ENCODE data around the gene MTUS2.

The MTUS2 gene

DNA sequence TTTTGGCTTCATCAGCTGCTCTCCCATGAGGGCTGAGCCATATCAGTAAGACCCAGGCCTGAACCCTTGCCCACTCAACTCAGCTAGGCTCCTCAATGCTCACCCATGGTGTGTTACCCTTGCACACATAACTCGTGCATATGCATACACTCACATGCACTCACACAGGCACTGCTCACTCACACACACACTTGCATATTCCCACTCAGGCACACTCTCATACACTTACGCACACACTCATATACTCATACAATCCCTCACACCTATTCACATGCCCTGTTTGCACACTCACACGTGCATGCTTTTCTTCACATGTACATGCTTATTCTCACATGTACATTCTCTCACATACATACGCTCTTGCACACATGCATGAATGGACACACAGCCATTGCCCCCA, 681.5 kb downstream of the MTUS2 start:
- H3K4me2 ChIP-seq (ENCODE audit: low read depth, low read length, poor library complexity, severe bottlenecking): no peak overlapping the region
- no peaks in the 10 kb centered on the region for H3K9me3 ChIP-seq (ENCODE audit: insufficient read depth, low read depth, low read length)
- H3K9me2 ChIP-seq (replicated peaks; ENCODE audit: low read depth, low read length): no peaks in the 10 kb centered on the region
- H3F3A ChIP-seq (ENCODE audit: low read depth): no peaks in the 10 kb centered on the region
- no peaks in the 10 kb centered on the region for H3K27me3 ChIP-seq (ENCODE audit: insufficient read depth, low read length, poor library complexity, severe bottlenecking)
- TF ChIP-seq, protein P1, sequence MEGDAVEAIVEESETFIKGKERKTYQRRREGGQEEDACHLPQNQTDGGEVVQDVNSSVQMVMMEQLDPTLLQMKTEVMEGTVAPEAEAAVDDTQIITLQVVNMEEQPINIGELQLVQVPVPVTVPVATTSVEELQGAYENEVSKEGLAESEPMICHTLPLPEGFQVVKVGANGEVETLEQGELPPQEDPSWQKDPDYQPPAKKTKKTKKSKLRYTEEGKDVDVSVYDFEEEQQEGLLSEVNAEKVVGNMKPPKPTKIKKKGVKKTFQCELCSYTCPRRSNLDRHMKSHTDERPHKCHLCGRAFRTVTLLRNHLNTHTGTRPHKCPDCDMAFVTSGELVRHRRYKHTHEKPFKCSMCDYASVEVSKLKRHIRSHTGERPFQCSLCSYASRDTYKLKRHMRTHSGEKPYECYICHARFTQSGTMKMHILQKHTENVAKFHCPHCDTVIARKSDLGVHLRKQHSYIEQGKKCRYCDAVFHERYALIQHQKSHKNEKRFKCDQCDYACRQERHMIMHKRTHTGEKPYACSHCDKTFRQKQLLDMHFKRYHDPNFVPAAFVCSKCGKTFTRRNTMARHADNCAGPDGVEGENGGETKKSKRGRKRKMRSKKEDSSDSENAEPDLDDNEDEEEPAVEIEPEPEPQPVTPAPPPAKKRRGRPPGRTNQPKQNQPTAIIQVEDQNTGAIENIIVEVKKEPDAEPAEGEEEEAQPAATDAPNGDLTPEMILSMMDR (conservative IDR thresholded peaks at IDR 0.05; ENCODE audit: low read length): no peak
- no peak for TF ChIP-seq EZH2phosphoT487 (IDR thresholded peaks at IDR 0.05; ENCODE audit: borderline replicate concordance)
- H3K4me3 ChIP-seq (ENCODE audit: low read length, poor library complexity, severe bottlenecking): no peak overlapping the region
- H2AFZ ChIP-seq (ENCODE audit: low read length): no peak overlapping the region
- H4K20me1 ChIP-seq (ENCODE audit: insufficient read depth, low read length, poor library complexity, severe bottlenecking): no peaks in the 10 kb centered on the region
- no peak overlapping the region for H3K9ac ChIP-seq (ENCODE audit: low read depth, low read length, poor library complexity, severe bottlenecking)
- H3K36me3 ChIP-seq (ENCODE audit: insufficient read depth, low read length): no peaks in the 10 kb centered on the region
- H3K4me1 ChIP-seq (ENCODE audit: insufficient read depth, low read length, poor library complexity, severe bottlenecking): no peaks in the 10 kb centered on the region
- no peaks in the 10 kb centered on the region for H3K79me2 ChIP-seq (ENCODE audit: insufficient read depth, low read length)

DNA sequence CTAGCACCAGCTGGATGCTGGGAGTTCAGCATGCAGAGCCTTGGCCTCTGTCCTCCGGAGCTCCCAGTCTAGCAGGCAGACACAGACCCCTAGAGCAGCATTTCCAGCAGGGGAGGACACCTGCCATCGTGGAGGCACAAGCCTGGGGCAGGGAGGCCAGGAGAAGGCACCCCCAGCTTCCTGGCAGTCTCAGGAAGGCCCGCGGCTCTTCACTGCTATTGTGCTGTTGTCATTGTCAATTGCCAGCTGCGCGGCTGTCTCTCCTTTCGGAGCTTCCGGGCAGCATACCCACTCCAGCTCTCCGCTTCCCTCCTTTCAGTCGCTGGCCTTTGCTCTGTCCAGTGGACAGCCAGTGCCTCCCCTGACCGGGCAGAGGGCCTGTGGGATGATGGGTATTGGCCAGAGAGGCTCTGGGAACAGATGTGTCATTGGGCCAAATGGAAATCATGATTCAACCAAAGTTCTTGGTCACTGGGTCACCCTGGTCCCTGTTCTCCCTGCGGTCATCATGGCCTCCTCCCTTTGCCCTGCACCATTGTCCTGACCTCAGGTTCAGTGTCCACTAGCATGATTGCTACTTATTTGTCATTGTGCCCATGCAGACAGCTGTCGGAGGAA, 682.4 kb downstream of the MTUS2 start:
- Histone ChIP-seq H3K4me1 (ENCODE audit: insufficient read depth, low read length, poor library complexity, severe bottlenecking) (no peaks in the 10 kb centered on the region), H3K9ac (ENCODE audit: low read depth, low read length, poor library complexity, severe bottlenecking) (no peak overlapping the region), H2AFZ (ENCODE audit: low read length) (no peak overlapping the region), H3K27me3 (ENCODE audit: insufficient read depth, low read length, poor library complexity, severe bottlenecking) (no peaks in the 10 kb centered on the region), H4K20me1 (ENCODE audit: insufficient read depth, low read length, poor library complexity, severe bottlenecking) (no peaks in the 10 kb centered on the region), H3K79me2 (ENCODE audit: insufficient read depth, low read length) (no peaks in the 10 kb centered on the region), H3K4me2 (ENCODE audit: low read depth, low read length, poor library complexity, severe bottlenecking) (no peak overlapping the region), H3K36me3 (ENCODE audit: insufficient read depth, low read length) (no peaks in the 10 kb centered on the region), H3F3A (ENCODE audit: low read depth) (no peaks in the 10 kb centered on the region), H3K9me3 (ENCODE audit: insufficient read depth, low read depth, low read length) (no peaks in the 10 kb centered on the region), H3K4me3 (ENCODE audit: low read length, poor library complexity, severe bottlenecking) (no peak overlapping the region), H3K9me2 (replicated peaks; ENCODE audit: low read depth, low read length) (no peaks in the 10 kb centered on the region)
- TF ChIP-seq EZH2phosphoT487 (IDR thresholded peaks at IDR 0.05; ENCODE audit: borderline replicate concordance): no peak
- TF ChIP-seq, protein P1 (conservative IDR thresholded peaks at IDR 0.05; ENCODE audit: low read length): no peak

DNA sequence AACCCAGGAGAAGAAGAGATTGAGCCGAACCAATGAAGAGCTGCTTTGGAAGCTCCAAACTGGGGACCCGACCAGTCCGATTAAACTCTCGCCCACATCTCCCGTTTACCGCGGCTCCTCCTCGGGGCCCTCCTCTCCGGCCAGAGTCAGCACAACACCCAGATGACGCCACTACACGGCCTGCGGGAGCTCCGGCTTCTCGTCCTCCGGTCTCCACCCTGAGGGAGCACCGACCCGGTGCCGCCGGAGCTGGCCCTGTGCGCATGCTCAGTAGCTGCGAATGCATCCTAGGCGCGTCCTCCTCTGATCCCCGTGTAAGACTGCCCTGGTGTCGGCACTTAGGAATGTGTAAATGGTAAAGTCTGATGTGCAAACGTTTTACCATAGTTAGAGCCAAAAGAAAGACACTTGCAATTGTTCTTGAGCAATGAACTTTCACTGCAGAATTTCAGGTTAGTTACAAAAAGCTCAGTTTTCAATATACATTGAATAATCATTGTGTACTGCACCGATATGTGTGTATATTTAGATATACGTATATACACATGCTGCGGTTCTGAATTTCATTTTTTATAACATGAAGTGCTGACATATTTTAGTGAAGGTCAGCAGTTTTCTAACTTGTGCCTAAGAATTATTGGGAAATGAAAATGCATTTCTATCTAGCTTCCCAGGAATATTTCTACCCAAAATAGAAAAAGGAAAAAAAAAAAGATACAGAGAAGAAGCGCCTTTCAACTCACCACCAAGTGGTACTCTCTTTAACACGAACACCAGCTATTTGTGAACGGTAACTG, 683.1 kb downstream of the MTUS2 start:
- Histone ChIP-seq H3F3A (ENCODE audit: low read depth) (no peaks in the 10 kb centered on the region), H3K79me2 (ENCODE audit: insufficient read depth, low read length) (no peaks in the 10 kb centered on the region), H2AFZ (ENCODE audit: low read length) (no peak overlapping the region), H3K9me3 (ENCODE audit: insufficient read depth, low read depth, low read length) (no peaks in the 10 kb centered on the region), H3K4me3 (ENCODE audit: low read length, poor library complexity, severe bottlenecking) (no peak overlapping the region), H3K36me3 (ENCODE audit: insufficient read depth, low read length) (no peaks in the 10 kb centered on the region), H3K27me3 (ENCODE audit: insufficient read depth, low read length, poor library complexity, severe bottlenecking) (no peaks in the 10 kb centered on the region), H3K4me2 (ENCODE audit: low read depth, low read length, poor library complexity, severe bottlenecking) (no peak overlapping the region), H3K9me2 (replicated peaks; ENCODE audit: low read depth, low read length) (no peaks in the 10 kb centered on the region), H3K4me1 (ENCODE audit: insufficient read depth, low read length, poor library complexity, severe bottlenecking) (no peaks in the 10 kb centered on the region), H3K9ac (ENCODE audit: low read depth, low read length, poor library complexity, severe bottlenecking) (no peak overlapping the region), H4K20me1 (ENCODE audit: insufficient read depth, low read length, poor library complexity, severe bottlenecking) (peaks cover 3% of the 10 kb centered on the region)
- no peak for TF ChIP-seq EZH2phosphoT487 (IDR thresholded peaks at IDR 0.05; ENCODE audit: borderline replicate concordance)
- TF ChIP-seq, protein P1 (conservative IDR thresholded peaks at IDR 0.05; ENCODE audit: low read length): no peak
